Amniotic stem cell (primary cell): Measurements from ENCODE around the gene HHLA2.

Source experiments
- DNase-seq: peaks from one replicate; lab custom pipeline; 2025; lab: John Stamatoyannopoulos, UW

The HHLA2 gene

DNA sequence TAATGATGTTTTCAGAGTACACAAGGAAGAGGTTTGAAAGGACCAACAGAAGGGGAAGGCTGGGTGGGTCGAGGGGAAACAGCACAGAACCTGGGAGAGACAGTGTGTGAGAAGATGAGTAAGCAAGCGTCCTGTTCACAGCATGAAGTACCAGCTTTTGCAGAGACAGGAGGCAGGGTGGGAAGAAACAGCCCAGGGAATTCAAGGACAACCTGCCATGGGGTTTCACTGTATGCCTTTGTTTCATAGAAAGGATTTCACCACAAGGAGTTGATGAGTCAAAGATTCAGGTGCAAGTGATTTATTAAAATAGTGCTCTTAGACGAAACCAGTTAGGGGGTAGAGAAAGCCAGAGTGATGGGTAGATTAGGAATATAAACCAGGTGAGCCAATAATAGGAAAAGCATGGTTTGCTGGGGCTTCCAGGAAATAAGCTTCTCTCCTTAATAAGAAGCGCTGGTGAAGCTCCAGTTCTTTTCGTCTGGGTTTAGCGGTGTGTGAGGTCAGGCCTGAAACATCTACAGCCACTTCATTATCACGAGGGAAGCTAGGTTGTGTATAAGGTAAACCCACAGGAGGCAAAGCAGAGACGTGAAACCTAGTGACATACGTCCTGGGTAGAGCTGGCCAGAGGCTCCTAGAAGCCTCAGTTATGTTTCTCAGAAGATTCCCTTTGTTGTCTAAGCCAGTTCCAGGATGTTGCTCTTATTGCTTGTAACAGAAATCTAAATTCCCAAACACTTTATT, 3.9 kb downstream of the HHLA2 start:
- DNase-seq = no peak

DNA sequence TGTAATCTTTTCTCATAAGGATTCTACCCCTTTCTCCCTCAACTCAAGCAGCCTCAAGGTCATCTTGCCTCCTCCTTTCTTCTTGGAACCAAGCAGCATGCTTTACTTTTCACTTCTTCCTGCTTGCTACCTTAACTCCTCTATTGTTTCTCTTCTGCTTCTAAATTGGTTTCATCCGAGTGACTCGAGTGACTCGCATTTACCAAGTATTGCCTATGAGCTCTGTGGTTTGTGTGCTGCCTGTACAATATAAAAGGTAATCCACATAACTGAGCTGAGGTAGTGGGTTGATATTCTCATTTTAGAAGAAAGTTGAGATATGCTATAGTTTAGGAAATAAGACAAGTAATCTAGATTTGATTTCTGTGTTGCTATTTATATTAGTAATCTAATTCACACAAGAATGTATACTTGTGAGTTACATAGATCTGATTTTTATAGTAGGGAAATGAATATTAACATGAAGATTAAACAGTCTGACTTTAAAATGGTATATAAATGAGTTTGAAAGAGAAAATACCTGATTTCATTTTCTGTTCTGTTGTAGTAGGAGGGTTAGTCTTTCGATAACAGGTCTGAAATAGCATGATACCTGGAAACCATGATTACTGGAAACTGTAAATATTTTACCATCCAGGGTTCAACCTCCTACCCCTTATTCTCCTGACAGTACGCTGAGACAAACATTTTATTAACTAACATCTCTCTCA, 5.5 kb downstream of the HHLA2 start:
- no peak for DNase-seq

GRCh38 chr3:108302570-108302969, 6.2 kb downstream of the HHLA2 start:
- DNase-seq = no peak

DNA sequence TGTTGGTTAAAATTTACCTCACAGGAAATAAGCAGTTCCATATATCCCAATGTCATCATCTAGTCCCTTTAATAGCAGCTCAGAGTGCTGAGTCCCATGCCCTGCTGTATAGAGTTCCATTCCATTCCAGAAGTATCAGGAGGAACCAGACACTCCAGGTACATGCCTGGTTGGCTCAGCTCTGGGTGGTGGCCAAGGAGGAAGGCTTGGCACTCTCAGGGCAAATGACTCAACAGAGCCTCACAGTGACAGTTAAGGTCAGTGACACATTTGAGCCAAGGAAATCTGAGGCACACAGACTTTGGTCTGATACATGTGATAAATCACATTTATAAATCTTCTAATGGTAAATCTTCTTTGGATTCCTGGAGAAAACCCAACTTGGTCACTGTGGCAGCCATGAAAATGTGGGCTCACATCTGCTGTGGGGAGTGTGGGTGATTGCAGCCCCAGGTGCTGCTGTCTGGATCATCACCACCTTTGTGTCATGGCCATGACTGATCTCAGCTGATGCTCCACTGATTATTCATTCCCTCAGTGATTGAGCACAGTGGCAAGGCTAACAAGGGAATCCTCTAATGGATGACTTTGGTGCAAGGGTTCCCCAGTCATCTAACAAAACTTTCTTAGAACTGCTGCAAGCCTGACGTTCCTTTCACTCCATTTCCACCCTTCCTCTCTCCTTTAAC, 9.3 kb downstream of the HHLA2 start:
- no peak for DNase-seq

GRCh38 chr3:108311797-108312196, 15.4 kb downstream of the HHLA2 start:
- DNase-seq = no peak

GRCh38 chr3:108312656-108313055, 16.3 kb downstream of the HHLA2 start:
- peak; percentile 4 for DNase-seq

GRCh38 chr3:108315767-108316301, 19.5 kb downstream of the HHLA2 start:
- no peak for DNase-seq

DNA sequence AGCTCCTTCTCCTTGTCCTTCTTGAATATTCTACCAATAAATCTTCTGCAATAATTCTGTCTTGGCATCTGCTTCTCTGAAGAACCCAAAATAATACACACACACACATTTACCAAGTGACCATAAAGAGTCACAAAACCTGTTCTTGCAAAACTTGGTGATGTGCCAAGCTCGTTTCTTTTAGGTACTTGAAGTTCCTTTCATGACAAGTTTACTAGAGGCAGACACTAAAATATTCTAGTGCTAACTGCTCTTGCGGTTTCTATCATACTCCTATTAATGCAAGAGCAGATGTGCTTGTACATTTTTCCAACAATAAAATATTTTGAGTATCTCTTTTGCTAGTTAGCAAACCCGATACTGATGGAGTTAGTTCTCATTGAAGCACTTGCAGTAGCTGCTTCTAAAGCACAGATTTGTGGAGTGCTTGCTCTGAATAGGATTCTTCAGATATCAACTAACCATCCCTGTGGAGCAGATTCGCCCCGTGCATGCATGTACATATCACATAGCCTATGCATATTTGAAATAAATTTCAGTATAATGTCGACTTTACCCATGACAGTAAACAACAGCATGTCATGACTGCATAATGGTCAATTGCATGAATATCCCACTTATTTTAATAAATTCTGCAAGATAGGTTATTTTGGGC, 23.2 kb downstream of the HHLA2 start:
- DNase-seq = no peak

DNA sequence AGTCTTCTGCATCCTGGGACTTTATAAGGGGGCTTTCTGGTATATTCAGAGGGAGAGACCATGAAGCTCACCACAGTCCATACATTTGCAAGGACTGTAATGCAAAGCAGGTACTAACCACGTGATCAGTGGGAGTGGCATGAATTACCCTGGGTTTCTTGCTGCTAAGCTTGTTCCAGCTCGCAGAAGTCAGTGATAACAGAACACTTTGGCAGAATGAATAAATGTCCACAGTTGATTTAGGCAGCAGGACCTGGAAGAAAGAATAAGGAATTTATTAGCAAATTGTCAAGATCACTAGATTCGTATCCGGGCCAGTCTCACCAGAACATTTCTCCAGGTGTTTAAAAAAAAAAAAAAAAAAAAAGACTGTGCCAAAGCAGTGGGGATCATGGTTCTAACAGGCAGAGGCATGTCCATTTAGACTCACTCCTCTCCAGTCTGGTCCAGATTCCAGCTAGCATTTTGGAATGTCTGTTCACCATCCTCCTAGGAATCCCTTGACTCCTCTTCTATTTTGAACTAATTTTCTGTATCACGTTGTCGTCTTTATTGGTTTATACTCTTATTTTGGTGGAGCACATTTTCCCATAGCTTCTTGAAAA, 24.5 kb downstream of the HHLA2 start:
- DNase-seq = no peak

- DNase-seq = no peak
Observed at GRCh38 chr3:108322352-108322751, 26.0 kb downstream of the HHLA2 start.

DNA sequence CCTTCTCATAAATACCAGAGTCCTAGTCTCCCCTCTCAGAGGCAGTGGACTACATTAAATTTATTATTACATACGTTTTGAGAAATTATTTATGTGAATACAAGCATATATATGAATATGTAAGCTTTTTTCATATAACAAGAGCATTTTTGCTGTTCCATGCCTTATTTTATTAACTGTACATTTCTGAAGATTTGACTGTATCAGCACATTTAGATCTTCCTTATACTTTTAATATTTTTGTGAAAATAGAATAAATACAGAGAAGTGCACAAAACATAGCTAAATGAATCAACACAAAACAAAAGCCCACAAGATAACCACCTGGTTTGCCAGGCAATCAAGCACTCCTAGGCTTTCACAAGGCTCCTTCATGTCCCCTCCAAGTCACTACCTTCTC, 27.8 kb downstream of the HHLA2 start:
- no peak for DNase-seq

DNA sequence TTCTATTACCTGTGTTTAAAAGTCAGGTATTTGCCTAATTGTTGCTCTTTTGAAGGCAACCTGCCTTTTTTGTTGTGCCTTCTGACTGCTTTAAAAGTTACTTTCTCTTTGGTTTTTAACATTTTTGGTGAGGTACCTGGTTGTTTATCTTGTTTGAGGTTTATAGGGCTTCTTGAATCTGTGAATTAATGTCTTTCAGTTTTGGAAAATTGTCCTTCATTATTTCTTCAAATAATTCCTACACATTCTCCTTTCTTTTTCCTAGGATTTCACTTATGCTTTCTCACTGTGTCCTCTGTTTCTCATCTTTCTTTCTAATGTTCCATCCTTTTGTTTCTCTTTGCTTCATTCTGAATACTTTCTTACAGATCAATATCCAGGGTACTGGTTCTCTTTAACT, 30.8 kb downstream of the HHLA2 start:
- no peak for DNase-seq

DNA sequence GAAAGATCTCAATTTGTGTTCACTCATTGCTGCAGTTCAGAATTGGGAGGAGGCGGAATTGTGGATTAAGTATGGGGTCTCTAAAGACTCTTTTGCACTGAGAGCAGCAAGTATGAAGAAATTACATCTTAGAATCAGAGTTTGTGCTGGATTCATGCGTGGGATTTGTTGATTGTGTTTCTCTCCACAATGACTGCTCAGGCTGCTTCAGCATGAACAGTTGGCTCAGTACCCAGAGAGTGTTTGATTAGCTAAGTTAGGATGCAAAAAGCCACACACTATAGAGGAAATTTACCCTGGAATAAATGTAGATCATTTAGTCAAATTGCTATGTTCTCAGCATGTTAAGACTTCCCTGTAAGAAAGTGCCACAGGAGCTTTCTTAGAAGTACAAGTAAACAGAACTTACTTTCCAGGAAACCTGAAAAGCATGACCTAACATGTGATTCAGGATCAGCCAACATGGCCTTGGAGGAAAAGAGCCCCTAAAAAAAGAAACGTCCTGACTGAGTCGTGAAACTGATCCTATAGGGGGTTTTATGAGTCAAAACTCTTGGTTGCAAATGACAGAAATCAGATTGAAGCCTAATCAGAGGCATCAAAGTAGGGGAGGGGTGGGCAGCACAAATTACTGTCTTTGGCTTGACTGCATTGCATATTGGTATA, 32.6 kb downstream of the HHLA2 start:
- no peak for DNase-seq

- no peak for DNase-seq
Observed at GRCh38 chr3:108329508-108329907, 33.2 kb downstream of the HHLA2 start.

DNA sequence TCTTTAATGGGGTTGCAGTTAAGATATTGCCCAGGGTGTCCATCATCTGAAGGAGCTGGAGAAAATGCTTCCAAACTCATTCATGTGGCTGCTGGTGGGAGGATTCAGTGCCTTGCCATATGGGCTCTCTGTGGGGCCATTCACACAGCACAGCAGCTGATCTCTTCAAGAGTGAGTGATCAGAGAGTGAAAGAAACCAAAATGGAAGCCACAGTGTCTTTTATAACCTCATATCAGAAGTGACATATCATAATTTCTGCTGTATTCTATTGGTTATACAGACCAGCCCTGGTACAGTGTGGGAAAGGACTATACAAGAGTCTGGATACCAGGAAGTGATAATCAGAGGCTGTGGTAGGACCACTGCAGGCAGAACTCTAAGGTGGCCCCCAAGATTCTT, 33.6 kb downstream of the HHLA2 start:
- DNase-seq = no peak

DNA sequence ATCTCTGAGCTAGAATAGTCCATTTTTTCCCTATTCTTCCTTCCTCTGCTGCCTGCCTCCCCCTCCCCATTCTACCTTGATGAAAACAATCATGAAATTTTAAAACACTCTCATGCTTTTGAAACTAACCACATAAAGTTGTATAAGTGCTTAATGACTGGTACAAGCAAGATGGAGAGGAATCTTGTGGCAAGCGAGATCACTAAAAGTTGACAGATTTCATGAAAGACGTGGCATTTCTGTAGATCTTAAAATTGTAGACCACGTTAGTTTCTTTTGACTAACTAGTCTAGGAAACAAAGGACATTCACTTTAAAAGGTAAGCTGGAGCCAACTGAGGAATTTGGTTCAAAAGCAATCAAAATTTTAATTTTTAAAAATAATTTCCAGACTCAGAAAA, 35.4 kb downstream of the HHLA2 start:
- no peak for DNase-seq

GRCh38 chr3:108333961-108334360, 37.6 kb downstream of the HHLA2 start:
- no peak for DNase-seq

- no peak for DNase-seq
Observed at GRCh38 chr3:108334701-108335100, 38.4 kb downstream of the HHLA2 start.

DNA sequence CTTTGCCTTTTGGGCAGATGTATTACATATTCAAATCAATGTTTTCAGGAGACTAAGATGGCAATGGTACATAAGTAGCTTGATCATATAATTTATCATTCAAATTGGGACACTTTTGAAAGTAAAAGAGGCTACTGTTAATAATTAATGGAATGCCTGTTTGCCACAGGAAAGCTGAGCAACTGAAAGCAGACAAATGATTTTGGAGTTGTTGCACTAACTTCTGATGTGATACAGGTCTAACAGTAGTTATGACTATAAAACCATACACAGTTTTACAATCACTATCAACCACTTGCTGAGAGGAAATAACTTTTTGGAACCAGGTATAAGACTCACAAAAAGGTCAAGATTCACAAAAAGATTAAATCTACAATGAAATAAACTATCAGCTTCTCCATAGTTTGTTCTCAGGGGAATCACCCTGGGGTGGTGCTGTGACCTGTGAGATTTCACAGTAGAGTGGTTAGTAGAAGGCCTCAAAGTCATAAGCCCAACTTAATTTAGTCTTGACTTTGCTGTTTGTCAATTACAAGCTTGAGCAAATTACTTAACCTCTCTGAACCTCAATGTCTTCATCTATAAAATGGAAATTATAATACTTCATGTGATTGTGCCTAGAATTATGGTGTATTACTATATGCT, 42.7 kb downstream of the HHLA2 start:
- DNase-seq = no peak

DNA sequence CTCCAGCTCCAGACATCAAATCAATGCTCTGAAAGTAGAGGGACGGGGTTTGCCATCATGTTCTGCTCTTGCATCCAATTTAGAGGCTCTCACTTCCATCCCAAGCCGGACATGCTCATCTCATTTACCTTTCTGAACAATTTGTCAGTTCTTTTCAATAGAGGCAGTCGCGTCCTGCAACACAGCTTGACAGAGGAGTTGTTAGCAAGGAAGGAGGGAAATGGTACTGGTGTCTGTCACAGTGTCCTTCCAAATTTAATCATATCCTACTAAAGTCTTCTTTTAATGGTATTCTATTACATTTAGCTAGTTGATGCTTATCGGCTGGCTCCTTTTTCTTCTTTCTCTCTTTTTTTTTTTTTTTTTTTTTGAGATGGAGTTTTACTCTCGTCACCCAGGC, 45.6 kb downstream of the HHLA2 start:
- DNase-seq = no peak
